IMR-90 (cell line): ENCODE data around the gene RERE. TPM values are rescaled to one million over a fixed set of nuclear protein-coding genes. Genes with fewer than 3 reads are reported as not detected.

Source experiments
- ATAC-seq: fragments of 200-7000 bp; cut with Tn5 transposase; 2 replicates; pipeline ENCODE4 v1.9.1; 2020; ENCODE audit warnings: low read depth, mild to moderate bottlenecking, moderate library complexity
- BruUV-seq: library from RNA; stranded (reverse); fragments of 400-500 nt; replicated peaks from 2 replicates; lab custom pipeline; 2021; lab: Mats Ljungman, UMichigan
- CTCF ChIA-PET: fragments of 300-600 bp; formaldehyde crosslinking; extraction: SDS; loops from one replicate; lab custom pipeline; 2021; ENCODE audit warnings: antibody characterized with exemption; lab: Yijun Ruan, JAX
- POLR2A ChIA-PET: fragments of 300-600 bp; sonication (Branson Sonifier 250); formaldehyde crosslinking; loops from one replicate; lab custom pipeline; 2022; ENCODE audit warnings: antibody characterized with exemption; ENCODE audit not compliant: unreplicated experiment; lab: Charles Lee
- DNase-seq: peaks from one replicate; pipeline ENCODE4 v3.0.0; 2013
- H2AFZ ChIP-seq: replicated peaks from 2 replicates; pipeline ENCODE3; 2013; ENCODE audit warnings: low read length, mild to moderate bottlenecking; ENCODE audit not compliant: poor library complexity
- H2AK5ac ChIP-seq: 2 replicates; pipeline ENCODE4 v1.6.1; 2013; ENCODE audit warnings: low read depth, low read length, inconsistent platforms
- H2AK9ac ChIP-seq: replicated peaks from 2 replicates; pipeline ENCODE3; 2013; ENCODE audit warnings: mild to moderate bottlenecking, low read depth, low read length, moderate library complexity; ENCODE audit not compliant: poor library complexity
- H2BK120ac ChIP-seq: 2 replicates; pipeline ENCODE4 v1.6.1; 2013; ENCODE audit warnings: low read depth, low read length, inconsistent platforms
- H2BK15ac ChIP-seq: 3 replicates; pipeline ENCODE4 v1.6.1; 2013; ENCODE audit warnings: low read depth, low read length, inconsistent platforms
- H2BK20ac ChIP-seq: 2 replicates; pipeline ENCODE4 v1.6.1; 2013; ENCODE audit warnings: low read depth, mild to moderate bottlenecking, inconsistent platforms, low read length, moderate library complexity
- H2BK5ac ChIP-seq: 2 replicates; pipeline ENCODE4 v1.6.1; 2013; ENCODE audit warnings: mild to moderate bottlenecking, low read depth, low read length, inconsistent platforms; ENCODE audit not compliant: poor library complexity, severe bottlenecking
- H3K14ac ChIP-seq: replicated peaks from 2 replicates; pipeline ENCODE4 v1.6.1; 2013; ENCODE audit warnings: low read depth, low read length, inconsistent platforms
- H3K18ac ChIP-seq: 2 replicates; pipeline ENCODE4 v1.6.1; 2013; ENCODE audit warnings: low read depth, low read length, control low read depth
- H3K23ac ChIP-seq: 2 replicates; pipeline ENCODE4 v1.6.1; 2013; ENCODE audit warnings: low read depth, low read length, inconsistent platforms
- H3K27ac ChIP-seq: 2 replicates; pipeline ENCODE4 v1.5.1; 2013; ENCODE audit warnings: mild to moderate bottlenecking, control low read depth, low read length; ENCODE audit not compliant: insufficient read depth
- H3K27me3 ChIP-seq: 2 replicates; pipeline ENCODE4 v1.6.1; 2013; ENCODE audit warnings: low read length; ENCODE audit not compliant: control insufficient read depth, insufficient read depth
- H3K36me3 ChIP-seq: 2 replicates; pipeline ENCODE4 v1.6.1; 2013; ENCODE audit warnings: low read length, mixed read lengths; ENCODE audit not compliant: control insufficient read depth, insufficient read depth
- H3K4ac ChIP-seq: 2 replicates; pipeline ENCODE4 v1.6.1; 2013; ENCODE audit warnings: low read depth, low read length, inconsistent platforms
- H3K4me1 ChIP-seq: 2 replicates; pipeline ENCODE4 v1.6.1; 2013; ENCODE audit warnings: low read length, mixed read lengths; ENCODE audit not compliant: control insufficient read depth, insufficient read depth
- H3K4me2 ChIP-seq: 2 replicates; pipeline ENCODE4 v1.6.1; 2013; ENCODE audit warnings: low read depth, mild to moderate bottlenecking, control low read depth, low read length, moderate library complexity
- H3K4me3 ChIP-seq: 2 replicates; pipeline ENCODE4 v1.5.1; 2013; ENCODE audit warnings: low read depth, mild to moderate bottlenecking, control low read depth, low read length, moderate library complexity; ENCODE audit not compliant: insufficient read depth
- H3K56ac ChIP-seq: 2 replicates; pipeline ENCODE4 v1.6.1; 2013; ENCODE audit warnings: low read length, inconsistent platforms; ENCODE audit not compliant: insufficient read depth; ENCODE audit errors: extremely low read depth
- H3K79me1 ChIP-seq, 2 experiments: 2 replicates each; pipeline ENCODE4 v1.6.1; 2013; ENCODE audit warnings: low read length in 2 of 2, inconsistent platforms in 1 of 2, low read depth in 1 of 2
- H3K9ac ChIP-seq: 2 replicates; pipeline ENCODE4 v1.6.1; 2013; ENCODE audit warnings: low read depth, low read length, control low read depth
- H3K9me1 ChIP-seq: 2 replicates; pipeline ENCODE4 v1.6.1; 2013; ENCODE audit warnings: low read length, inconsistent platforms; ENCODE audit not compliant: insufficient read depth
- H3K9me3 ChIP-seq: 2 replicates; pipeline ENCODE4 v1.6.1; 2013; ENCODE audit warnings: low read length; ENCODE audit not compliant: control insufficient read depth, insufficient read depth
- H4K20me1 ChIP-seq: 2 replicates; pipeline ENCODE4 v1.6.1; 2013; ENCODE audit warnings: low read length, inconsistent platforms; ENCODE audit not compliant: insufficient read depth
- H4K5ac ChIP-seq: 2 replicates; pipeline ENCODE4 v1.6.1; 2013; ENCODE audit warnings: mild to moderate bottlenecking, low read depth, low read length, control low read depth
- H4K8ac ChIP-seq, 2 experiments: 2 replicates each; pipeline ENCODE4 v1.6.1; 2013; ENCODE audit warnings: low read depth in 2 of 2, low read length in 2 of 2, control low read depth in 1 of 2, inconsistent platforms in 1 of 2
- H4K91ac ChIP-seq: 2 replicates; pipeline ENCODE4 v1.6.1; 2013; ENCODE audit warnings: low read depth, low read length, inconsistent platforms; ENCODE audit not compliant: insufficient read depth
- BHLHE40 ChIP-seq: fragments of 150-350 bp; IDR thresholded peaks from 2 replicates; pipeline ENCODE4 v1.6.1; 2016; ENCODE audit warnings: mild to moderate bottlenecking, low read depth, low read length
- CEBPB ChIP-seq: IDR thresholded peaks from 2 replicates; pipeline ENCODE4 v1.6.1; 2012; ENCODE audit warnings: low read depth, low read length, improper control_type of control experiment
- CHD1 ChIP-seq: IDR thresholded peaks from 2 replicates; pipeline ENCODE4 v1.6.1; 2012; ENCODE audit warnings: low read depth, low read length, improper control_type of control experiment
- CTCF ChIP-seq: conservative IDR thresholded peaks from 2 replicates; pipeline ENCODE4 v1.5.1; 2012; ENCODE audit warnings: mild to moderate bottlenecking, low read depth, low read length, improper control_type of control experiment
- ELK1 ChIP-seq: fragments of 150-350 bp; IDR thresholded peaks from 2 replicates; pipeline ENCODE4 v1.6.1; 2016; ENCODE audit warnings: low read depth, mild to moderate bottlenecking, low read length, moderate library complexity, borderline replicate concordance
- FOS ChIP-seq: fragments of 150-350 bp; IDR thresholded peaks from 2 replicates; pipeline ENCODE4 v1.6.1; 2016; ENCODE audit warnings: low read depth, low read length
- MAFK ChIP-seq: IDR thresholded peaks from 2 replicates; pipeline ENCODE4 v1.6.1; 2012; ENCODE audit warnings: low read depth, low read length, improper control_type of control experiment
- MAZ ChIP-seq: IDR thresholded peaks from 2 replicates; pipeline ENCODE4 v1.6.1; 2012; ENCODE audit warnings: low read depth, mild to moderate bottlenecking, low read length, improper control_type of control experiment, moderate library complexity, borderline replicate concordance
- MXI1 ChIP-seq: IDR thresholded peaks from 2 replicates; pipeline ENCODE4 v1.6.1; 2012; ENCODE audit warnings: low read depth, mild to moderate bottlenecking, low read length, moderate library complexity, borderline replicate concordance
- NFE2L2 ChIP-seq: fragments of 150-350 bp; IDR thresholded peaks from 2 replicates; pipeline ENCODE4 v1.6.1; 2016; ENCODE audit warnings: low read depth, mild to moderate bottlenecking, low read length
- POLR2A ChIP-seq: IDR thresholded peaks from 2 replicates; pipeline ENCODE4 v1.6.1; 2012; ENCODE audit warnings: mild to moderate bottlenecking, low read depth, low read length
- RAD21 ChIP-seq: IDR thresholded peaks from 2 replicates; pipeline ENCODE4 v1.6.1; 2012; ENCODE audit warnings: low read length, improper control_type of control experiment
- RCOR1 ChIP-seq: IDR thresholded peaks from 2 replicates; pipeline ENCODE4 v1.6.1; 2012; ENCODE audit warnings: mild to moderate bottlenecking, low read length, improper control_type of control experiment; ENCODE audit not compliant: insufficient replicate concordance
- SMC3 ChIP-seq: fragments of 150-350 bp; IDR thresholded peaks from 2 replicates; pipeline ENCODE4 v1.6.1; 2016; ENCODE audit warnings: low read depth, mild to moderate bottlenecking, antibody characterized with exemption, low read length, moderate library complexity
- USF2 ChIP-seq: fragments of 150-350 bp; IDR thresholded peaks from 2 replicates; pipeline ENCODE4 v1.6.1; 2017; ENCODE audit warnings: mild to moderate bottlenecking, antibody characterized with exemption, low read length, low read depth
- WGBS, 2 experiments: methylation state at CpG; one replicate each; pipeline versions ENCODE4 v1.1.5 to v1.1.7; 2013; ENCODE audit warnings: missing lambda C conversion rate in 2 of 2; ENCODE audit not compliant: insufficient read length in 1 of 2; ENCODE audit errors: extremely low coverage in 2 of 2; 5-methylcytosine and 5-hydroxymethylcytosine counted together
- dilution Hi-C: fragments of 300-500 bp; cut with HindIII; formaldehyde crosslinking; loops from one replicate; pipeline ENCODE4 v1.14.3; 2018; ENCODE audit warnings: low sequenced_read_pairs; ENCODE audit not compliant: unreplicated experiment
- in situ Hi-C: fragments of 300-500 bp; cut with MboI; formaldehyde crosslinking; loops from 3 replicates; pipeline ENCODE4 v1.14.3; 2019; ENCODE audit warnings: low sequenced_read_pairs, inconsistent platforms, mixed read lengths
- intact Hi-C: fragments of 100-400 bp; cut with micrococcal nuclease; formaldehyde crosslinking; loops from 2 replicates; pipeline ENCODE4 v1.10.0; 2022
- polyA plus RNA-seq, 3 experiments: library from polyadenylated mRNA; depleted of rRNA; stranded (reverse); fragments of >200 nt; gene quantifications; 2 replicates each; pipeline ENCODE4 v1.2.3, GENCODE V29; 2012; ENCODE audit warnings: low replicate concordance in 1 of 3
- total RNA-seq: library from RNA; depleted of rRNA; stranded (reverse); fragments of >200 nt; gene quantifications from 2 replicates; pipeline ENCODE4 v1.2.3, GENCODE V29; 2012

Gene RERE
- total and polyA plus RNA-seq, 2 of the 4 experiments (the other 2 are of a cell fraction) = 11.5 to 25.1 TPM

GRCh38 chr1:8540261-8540941 is 277.0 kb downstream of the RERE start:
- POLR2A ChIA-PET = no interaction called here
- no peaks in the 10 kb centered on the region for H3K27me3 ChIP-seq
- H3K36me3 ChIP-seq = peaks cover 2% of the 10 kb centered on the region
- H3K56ac ChIP-seq = no peak overlapping the region
- 0 out of 2 replicates have a peak overlapping the region, but pooled peaks have one; percentile 39 for H2BK20ac ChIP-seq
- peaks cover 31 to 52% of the 10 kb centered on the region in 2 experiments for H3K79me1 ChIP-seq
- no peak overlapping the region for H2AK9ac ChIP-seq
- peak overlapping the region; percentile 84; the same call in 1 of the 2 replicates for H3K27ac ChIP-seq
- H2BK5ac ChIP-seq = peak overlapping the region; percentile 85
- H2AFZ ChIP-seq = no peak overlapping the region
- DNase-seq = peak; percentile 87
- CTCF ChIA-PET = interaction anchor here (0.6 kb wide), 1 partner anchor 948 kb away, joined by 4 read pairs; no protein-coding TSS in a partner anchor
- H4K91ac ChIP-seq = no peak overlapping the region
- H4K5ac ChIP-seq = no peak overlapping the region
- BruUV-seq = no TSS peak
- intact Hi-C loops (no loop called here), in situ Hi-C loops (no loop called here), dilution Hi-C loops (no loop called here)
- no peak overlapping the region for H3K14ac ChIP-seq
- peak overlapping the region in 1 of 2 experiments; percentile 12; a peak in 2 of 4 replicates for H4K8ac ChIP-seq
- no peak overlapping the region; the same call in 1 of the 2 replicates for H2AK5ac ChIP-seq
- H2BK15ac ChIP-seq = no peak overlapping the region
- no peak overlapping the region for H3K23ac ChIP-seq
- 0 out of 2 replicates have a peak, but pooled peaks cover 7% of the 10 kb centered on the region for H4K20me1 ChIP-seq
- H3K4me1 ChIP-seq = peaks cover 18% of the 10 kb centered on the region
- H3K9me3 ChIP-seq = no peaks in the 10 kb centered on the region
- H3K9ac ChIP-seq = no peak overlapping the region
- no peak overlapping the region for H3K18ac ChIP-seq
- H3K4ac ChIP-seq = peak overlapping the region; percentile 62; the same call in 1 of the 2 replicates
- H3K4me2 ChIP-seq = no peak overlapping the region
- WGBS, 2 experiments = no CpG with 5 or more reads among the region's 3 CpGs
- TF ChIP-seq BHLHE40 (no peak), RCOR1 (no peak), NFE2L2 (no peak), FOS (peak; percentile 60; the same call in 1 of the 2 replicates), CTCF (no peak), SMC3 (no peak), CEBPB (peak; percentile 29; the same call in 1 of the 2 replicates), MAZ (no peak), RAD21 (no peak), MAFK (no peak), MXI1 (no peak), POLR2A (no peak), CHD1 (no peak), USF2 (peak; percentile 26; the same call in 1 of the 2 replicates), ELK1 (no peak)
- ATAC-seq = peak; percentile 86
- H3K4me3 ChIP-seq = no peak overlapping the region
- no peak overlapping the region for H2BK120ac ChIP-seq
- peaks cover 8% of the 10 kb centered on the region for H3K9me1 ChIP-seq
